Kidney (tissue), 22 donors: ENCODE data around the gene MST1R. TPM values are rescaled to one million over a fixed set of nuclear protein-coding genes. Genes with fewer than 3 reads are reported as not detected.

Source experiments
- DNase-seq, 5 donors: peaks; one replicate each; pipeline ENCODE4 v3.0.0-alpha.2; 2013 to 2020
- FAIRE-seq: peaks from 2 replicates; lab custom pipeline; 2012; peaks lifted over from hg19 to GRCh38; lab: Jason Lieb, UNC
- H3K27ac ChIP-seq, 2 donors: one replicate each; pipeline ENCODE4 v1.7.0; 2013; ENCODE audit warnings: low read depth in 2 of 2, low read length in 2 of 2, inconsistent platforms in 1 of 2
- H3K27me3 ChIP-seq: one replicate; pipeline ENCODE4 v1.7.1; 2013; ENCODE audit warnings: low read length, inconsistent platforms; ENCODE audit not compliant: control insufficient read depth, insufficient read depth
- H3K36me3 ChIP-seq, 3 donors: one replicate each; pipeline versions ENCODE4 v1.7.0 to v1.7.1; 2013; ENCODE audit warnings: low read length in 3 of 3, control low read depth in 1 of 3, inconsistent platforms in 1 of 3; ENCODE audit not compliant: insufficient read depth in 3 of 3, control insufficient read depth in 2 of 3
- H3K4me1 ChIP-seq, 3 donors: one replicate each; pipeline versions ENCODE4 v1.7.0 to v1.7.1; 2013; ENCODE audit warnings: low read length in 3 of 3, inconsistent platforms in 1 of 3, low read depth in 1 of 3; ENCODE audit not compliant: control insufficient read depth in 2 of 3, insufficient read depth in 2 of 3
- H3K4me3 ChIP-seq, 3 donors: one replicate each; pipeline versions ENCODE4 v1.7.0 to v1.8.1; 2013; ENCODE audit warnings: low read length in 3 of 3, control low read depth in 1 of 3, inconsistent platforms in 1 of 3
- H3K9ac ChIP-seq, 3 donors: one replicate each; pipeline versions ENCODE4 v1.7.0 to v1.7.1; 2013; ENCODE audit warnings: low read length in 3 of 3, control low read depth in 1 of 3, inconsistent platforms in 1 of 3
- H3K9me3 ChIP-seq, 3 donors: one replicate each; pipeline versions ENCODE4 v1.7.0 to v1.7.1; 2013; ENCODE audit warnings: low read length in 3 of 3, control low read depth in 1 of 3, inconsistent platforms in 1 of 3; ENCODE audit not compliant: control insufficient read depth in 2 of 3, insufficient read depth in 1 of 3
- intact Hi-C: fragments of 100-400 bp; cut with DNase I; formaldehyde crosslinking; loops from one replicate; pipeline ENCODE4 v1.11.1; 2022
- long read RNA-seq, 10 donors: library from polyadenylated mRNA in 1 of 10; unstranded in 1 of 10; transcript quantifications; one replicate each; pipeline ENCODE4 v2.0.0 and lab custom pipeline, GENCODE V29; 2021 to 2026
- polyA plus RNA-seq: library from polyadenylated mRNA; stranded (reverse); fragments of 350-450 nt; fragmentation: Illumina TruSeq; extraction: RNeasy Lipid Tissue Mini Kit (QIAGEN cat#74804); gene quantifications from one replicate; pipeline ENCODE4 v1.2.3, GENCODE V29; 2014; ENCODE audit warnings: low read depth, low replicate concordance; ENCODE audit not compliant: insufficient read depth
- total RNA-seq: library from RNA; stranded (reverse); fragmentation: NEBNext Ultra II Directional; extraction: Animal tissue kit (Norgen Biotek cat#: 25700); gene quantifications from one replicate; pipeline ENCODE4 v1.2.1, GENCODE V29; 2021
- TF ChIP-seq, protein P1 (sequence below): IDR thresholded peaks from 3 replicates; pipeline ENCODE4 v1.5.1; 2012; ENCODE audit warnings: mild to moderate bottlenecking, moderate library complexity, borderline replicate concordance; ENCODE audit not compliant: insufficient read depth; ENCODE audit errors: extremely low read depth
- donor health status: control.
- donor health status: control.
- donor health status: control.
- donor health status: control.
- donor health status: control.
- donor health status: DM: yes; HTN: yes; CAD: no.
- donor health status: Normal renal cell carcinoma (clear cell type).

Gene MST1R
- total RNA-seq (29.6 TPM), polyA plus RNA-seq (0.30 TPM)
- long read RNA-seq, donor 1, partial matches to known transcripts = 0 of 1 reads
- long read RNA-seq, donor 1, other reads (novel, unspliced or antisense) = 0 of 1 reads
- long read RNA-seq, donor 2 = 0 reads
- long read RNA-seq, donor 3 = 0 reads
- long read RNA-seq, donor 4 = 0 reads
- long read RNA-seq, donor 5 = 0 reads
- long read RNA-seq, donor 6 = 0 reads
- long read RNA-seq, donor 7, full-length matches to known transcripts = 1 of 19 reads
- long read RNA-seq, donor 7, partial matches to known transcripts = 13 of 19 reads
- long read RNA-seq, donor 7, other reads (novel, unspliced or antisense) = 5 of 19 reads
- long read RNA-seq, donor 8 = 0 reads
- long read RNA-seq, donor 9 = 0 reads
- long read RNA-seq, donor 10 = 0 reads

GRCh38 chr3:49903451-49904424, at the start of gene MST1R:
TSS of gene MST1R (minus strand) at chr3:49903873. CDS start at chr3:49903609, 264 bp downstream.
- peak within 1 kb of the TSS in 1 of 3 donors; percentile 51 for H3K9ac ChIP-seq
- H3K4me1 ChIP-seq = peaks cover 0 to 13% (median 10%) of the 10 kb centered on the region in 3 donors
- FAIRE-seq = no peak

DNA sequence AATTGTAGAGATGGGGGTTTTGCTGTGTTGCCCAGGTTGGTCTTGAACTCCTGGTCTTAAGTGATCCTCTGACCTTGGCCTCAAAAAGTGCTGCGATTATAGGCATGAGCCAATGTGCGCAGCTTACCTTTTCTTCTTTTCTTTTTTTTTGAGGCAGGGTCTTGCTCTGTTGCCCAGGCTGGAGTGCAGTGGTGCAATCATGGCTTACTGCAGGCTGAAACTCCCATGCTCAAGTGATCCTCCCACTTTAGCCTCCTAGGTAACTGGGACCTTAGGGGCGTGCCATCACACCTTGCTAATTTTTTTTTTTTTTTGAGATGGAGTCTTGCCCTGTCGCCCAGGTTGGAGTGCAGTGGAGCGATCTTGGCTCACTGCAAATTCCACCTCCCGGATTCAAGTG, 49.3 kb upstream of the MST1R start:
- H3K27ac ChIP-seq = no peak overlapping the region
- no peaks in the 10 kb centered on the region for H3K27me3 ChIP-seq
- H3K9me3 ChIP-seq = no peaks in the 10 kb centered on the region
- no peak overlapping the region for H3K4me3 ChIP-seq
- no peak overlapping the region for H3K9ac ChIP-seq
- H3K4me1 ChIP-seq = peaks cover 0 to 6% (median 0%) of the 10 kb centered on the region in 3 donors
- DNase-seq = no peak
- no peak for FAIRE-seq
- no peaks in the 10 kb centered on the region for H3K36me3 ChIP-seq
- TF ChIP-seq, protein P1, sequence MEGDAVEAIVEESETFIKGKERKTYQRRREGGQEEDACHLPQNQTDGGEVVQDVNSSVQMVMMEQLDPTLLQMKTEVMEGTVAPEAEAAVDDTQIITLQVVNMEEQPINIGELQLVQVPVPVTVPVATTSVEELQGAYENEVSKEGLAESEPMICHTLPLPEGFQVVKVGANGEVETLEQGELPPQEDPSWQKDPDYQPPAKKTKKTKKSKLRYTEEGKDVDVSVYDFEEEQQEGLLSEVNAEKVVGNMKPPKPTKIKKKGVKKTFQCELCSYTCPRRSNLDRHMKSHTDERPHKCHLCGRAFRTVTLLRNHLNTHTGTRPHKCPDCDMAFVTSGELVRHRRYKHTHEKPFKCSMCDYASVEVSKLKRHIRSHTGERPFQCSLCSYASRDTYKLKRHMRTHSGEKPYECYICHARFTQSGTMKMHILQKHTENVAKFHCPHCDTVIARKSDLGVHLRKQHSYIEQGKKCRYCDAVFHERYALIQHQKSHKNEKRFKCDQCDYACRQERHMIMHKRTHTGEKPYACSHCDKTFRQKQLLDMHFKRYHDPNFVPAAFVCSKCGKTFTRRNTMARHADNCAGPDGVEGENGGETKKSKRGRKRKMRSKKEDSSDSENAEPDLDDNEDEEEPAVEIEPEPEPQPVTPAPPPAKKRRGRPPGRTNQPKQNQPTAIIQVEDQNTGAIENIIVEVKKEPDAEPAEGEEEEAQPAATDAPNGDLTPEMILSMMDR = no peak
- intact Hi-C loops = no loop called here

More at GRCh38 chr3:49903451-49904424, at the start of gene MST1R:
- Histone ChIP-seq H3K9me3 (no peaks in the 10 kb centered on the region), H3K4me3 (peak within 1 kb of the TSS; percentile 34 to 59 (median 48)), H3K27ac (no peak within 1 kb of the TSS), H3K36me3 (no peaks in the 10 kb centered on the region), H3K27me3 (no peaks in the 10 kb centered on the region)
- intact Hi-C loops = no loop called here
- TF ChIP-seq, protein P1 = no peak
- DNase-seq = peak; percentile 75 to 95 (median 89)

- DNase-seq = no peak
- TF ChIP-seq, protein P1 = no peak
- intact Hi-C loops = no loop called here
- H3K27ac ChIP-seq = no peak overlapping the region
- FAIRE-seq = no peak
- H3K9ac ChIP-seq = no peak overlapping the region
- no peaks in the 10 kb centered on the region for H3K27me3 ChIP-seq
- H3K9me3 ChIP-seq = no peaks in the 10 kb centered on the region
- no peaks in the 10 kb centered on the region for H3K36me3 ChIP-seq
- H3K4me1 ChIP-seq = peaks cover 0 to 13% (median 2%) of the 10 kb centered on the region in 3 donors
- no peak overlapping the region for H3K4me3 ChIP-seq
Observed at GRCh38 chr3:49942651-49943050, 39.0 kb upstream of the MST1R start.
